CD4-positive, alpha-beta T cell treated with Interleukin-1 beta for 1 hour (primary cell): ENCODE results near the gene CUX1.
A peak's percentile ranks its signal among the peaks of the same experiment; 100 is the strongest.

Experiments
- DNase-seq, 2 donors: peaks; one replicate each; pipeline ENCODE4 v3.0.0-alpha.2; 2020 to 2022

The CUX1 gene

DNA sequence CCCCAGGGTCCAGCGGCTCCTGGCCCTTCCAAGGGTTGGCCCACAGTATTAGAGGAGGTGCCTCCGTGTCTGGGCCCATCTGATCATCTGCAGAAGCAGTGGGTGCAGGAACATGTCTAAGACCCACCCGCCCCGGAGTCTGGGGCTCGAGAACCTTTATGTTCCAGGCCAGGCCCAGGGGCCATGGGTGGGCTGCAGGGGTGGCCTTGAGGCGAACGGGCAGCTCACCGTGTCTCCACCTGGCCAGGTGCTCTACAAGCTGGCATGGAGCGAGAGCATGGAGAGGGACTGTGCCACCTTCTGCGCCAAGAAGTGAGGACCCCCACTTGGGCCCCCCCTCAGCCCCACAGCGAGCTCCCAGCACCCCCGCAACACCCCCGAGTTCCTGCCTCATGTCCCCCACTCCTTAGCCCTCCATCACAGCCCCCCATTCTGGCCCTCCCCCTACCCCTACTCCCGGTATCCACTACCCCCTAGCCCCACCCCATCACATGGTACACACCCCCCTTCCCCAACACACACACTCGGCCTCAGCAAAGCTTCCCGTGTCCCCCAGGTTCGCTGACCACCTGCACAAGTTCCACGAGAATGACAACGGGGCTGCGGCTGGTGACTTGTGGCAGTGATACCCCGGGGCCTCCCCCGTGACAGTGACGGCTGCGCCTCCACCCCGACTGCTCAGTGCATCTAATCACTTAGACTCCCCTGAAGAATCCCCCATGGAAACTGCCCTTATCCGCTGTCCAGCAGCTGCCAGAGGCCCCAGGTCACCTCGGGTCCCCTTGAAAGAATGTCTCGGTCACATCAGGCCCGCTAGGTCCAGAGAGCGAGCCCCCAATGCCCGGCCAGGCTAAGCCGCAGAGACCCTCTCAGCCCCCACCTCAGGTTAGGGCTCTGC, 465.3 kb downstream of the CUX1 start:
- DNase-seq = no peak

DNA sequence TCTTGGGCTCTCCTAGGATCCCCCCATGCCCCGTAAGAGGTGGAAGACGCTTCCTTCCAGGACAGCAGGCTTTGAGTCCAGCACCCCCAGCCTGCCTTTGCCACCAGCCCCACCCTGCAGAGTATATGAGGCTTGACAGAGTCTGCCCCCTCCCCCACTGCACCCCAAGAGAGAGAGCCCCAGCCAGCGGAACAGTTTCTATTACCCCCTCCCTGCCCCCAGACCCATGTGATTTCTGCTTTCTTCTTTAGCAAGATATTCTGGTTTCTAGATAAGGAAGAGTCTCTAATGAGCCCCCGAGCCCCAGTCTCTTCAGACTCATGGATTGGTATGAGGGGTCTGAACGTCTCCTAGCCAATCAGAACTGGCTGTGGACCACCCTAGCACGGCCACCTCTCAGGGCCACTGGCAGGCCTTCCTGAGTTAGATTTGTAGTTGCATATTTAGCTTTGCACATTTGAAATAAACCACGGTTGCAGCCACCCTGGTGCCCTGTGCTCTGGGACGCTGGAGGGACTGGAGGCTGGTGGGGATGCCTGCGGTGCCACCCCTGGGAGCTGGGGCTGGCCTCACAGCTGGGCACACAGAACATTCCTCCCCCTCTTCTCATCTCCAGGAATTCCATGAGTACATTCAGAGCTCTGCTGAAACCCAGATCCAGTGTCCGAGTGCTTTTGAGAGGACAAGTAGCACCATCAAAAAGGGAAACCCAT, 466.2 kb downstream of the CUX1 start:
- no peak for DNase-seq

DNA sequence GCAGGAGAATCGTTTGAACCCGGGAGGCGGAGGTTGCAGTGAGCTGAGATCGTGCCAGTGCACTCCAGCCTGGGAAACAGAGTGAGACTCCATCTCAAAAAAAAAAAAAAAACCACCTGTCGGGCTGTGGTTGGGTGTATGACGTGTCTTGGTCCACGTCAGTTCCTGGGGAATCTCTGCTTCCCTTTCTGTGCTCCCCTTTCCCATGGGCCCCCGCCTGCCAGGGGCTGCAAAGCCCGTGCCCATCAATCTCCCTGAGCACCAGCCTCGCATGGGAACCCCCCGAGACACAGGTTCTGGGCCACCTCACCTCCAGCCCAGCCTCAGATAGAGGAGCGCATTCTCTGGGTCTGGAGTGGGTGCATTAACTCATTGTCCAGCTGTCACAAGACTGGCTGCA, 467.0 kb downstream of the CUX1 start:
- DNase-seq = peak; percentile 45 to 55

DNA sequence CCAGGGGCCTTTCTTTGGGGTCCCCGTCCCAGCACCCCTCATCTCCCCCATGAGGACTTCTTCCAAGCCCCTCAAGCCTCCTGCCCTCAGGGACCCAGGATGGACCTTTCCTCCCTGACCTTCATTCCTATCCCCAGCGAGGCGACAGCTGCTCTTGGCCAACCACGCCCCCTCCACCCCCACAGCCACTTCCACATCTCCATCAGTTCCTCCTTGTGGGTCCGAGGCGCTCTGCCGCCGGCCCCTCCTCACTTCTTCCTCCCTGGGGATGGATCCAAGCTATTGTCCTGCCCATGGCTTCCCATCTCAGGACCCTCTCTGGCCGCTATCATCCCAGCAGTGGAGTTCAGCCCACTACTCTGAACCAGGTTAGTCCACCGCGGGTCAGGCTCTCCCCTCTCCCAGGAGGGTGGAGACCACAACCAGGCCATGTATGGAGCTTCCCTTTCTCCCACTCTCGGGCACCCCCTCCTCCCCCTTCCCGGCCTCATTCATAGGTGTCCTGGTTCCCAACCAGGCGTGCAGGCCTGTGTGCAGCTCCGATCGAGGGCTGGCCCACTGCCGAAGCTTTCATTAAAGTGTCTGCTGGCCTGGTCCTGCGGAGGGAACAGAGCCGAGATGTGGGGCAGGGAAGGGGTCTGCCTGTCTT, 467.6 kb downstream of the CUX1 start:
- DNase-seq = peak in 1 of 2 donors; percentile 60

DNA sequence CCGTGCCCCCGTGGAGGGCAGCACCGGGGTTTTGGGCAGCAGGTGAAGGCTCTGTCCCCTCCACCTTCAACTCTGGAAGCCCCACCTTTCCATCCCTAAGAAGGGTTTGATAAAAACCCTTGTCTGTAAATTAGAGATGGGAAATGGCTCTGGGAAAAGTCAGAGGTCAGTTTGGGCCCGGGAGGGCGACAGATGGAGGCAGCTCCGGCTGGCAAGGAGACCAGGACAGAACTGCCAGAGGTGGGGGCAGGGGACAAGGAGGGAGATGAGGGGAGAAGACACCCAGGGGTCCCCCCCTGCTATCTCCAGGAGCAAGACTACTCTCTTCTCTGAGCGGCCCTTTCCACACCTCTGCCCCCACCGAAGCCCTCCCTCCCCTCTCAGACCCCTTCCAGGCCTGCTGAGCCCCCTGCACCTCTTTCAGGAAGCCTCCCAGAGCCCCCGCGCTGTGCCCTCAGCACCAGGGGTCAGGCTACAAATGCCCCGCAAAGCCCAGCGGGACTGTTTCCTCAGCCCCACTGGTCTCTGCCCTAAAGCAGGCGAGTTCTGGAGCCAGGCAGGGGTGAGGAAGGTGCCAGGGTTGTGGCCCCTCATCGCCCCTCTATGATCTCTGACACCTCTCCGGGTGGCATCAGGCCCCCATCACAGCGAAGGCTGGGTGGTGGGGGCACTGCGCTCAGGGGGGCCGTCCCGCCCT, 468.3 kb downstream of the CUX1 start:
- DNase-seq = no peak

DNA sequence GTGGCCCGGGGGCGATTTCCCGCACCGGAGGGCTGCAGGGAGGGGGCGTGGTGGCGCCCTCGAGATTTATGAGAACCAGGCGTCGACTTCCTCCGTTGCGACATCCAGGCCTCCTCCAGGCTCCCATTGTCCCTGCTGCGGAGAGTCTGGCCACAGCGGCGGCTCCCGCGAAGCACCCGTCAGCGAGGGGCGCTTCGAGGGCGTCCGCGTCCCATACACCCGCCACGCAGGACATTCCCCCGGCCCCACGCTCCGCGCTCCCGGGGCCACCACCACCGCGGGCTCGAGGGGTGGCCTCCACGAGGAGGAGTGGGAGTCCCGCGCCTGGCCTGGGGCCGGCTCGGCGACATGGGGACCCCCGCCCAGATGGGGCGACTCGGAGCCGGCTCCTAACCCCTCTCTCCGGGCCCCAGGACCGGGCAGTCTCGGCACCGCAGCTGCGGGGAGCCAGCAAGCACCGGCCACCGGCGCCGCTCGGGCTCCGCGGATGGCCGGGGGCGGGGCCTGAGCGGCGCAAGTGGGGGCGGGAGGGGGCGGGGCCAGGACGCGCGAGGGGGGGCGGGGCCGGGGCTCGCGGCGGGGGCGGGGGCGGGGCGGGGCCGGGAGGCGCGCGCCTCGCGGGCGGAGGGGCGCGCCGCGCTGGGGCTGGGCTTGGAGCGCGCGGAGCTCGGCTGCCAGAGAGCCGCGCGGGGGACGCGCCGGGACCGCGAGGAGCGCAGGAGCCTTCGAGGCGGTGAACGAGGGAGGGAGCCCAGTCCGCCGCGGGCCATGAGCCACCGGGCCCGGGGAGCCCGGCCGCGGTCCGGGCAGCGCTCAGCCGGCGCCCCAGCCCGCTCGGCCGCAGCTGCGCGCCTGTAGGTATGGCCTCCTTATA, 469.0 kb downstream of the CUX1 start, which contains the start of gene SH2B2:
Gene SH2B2 (plus strand): TSS at position 632 of the 874 bp plus-strand sequence. CDS start 13,683 bp downstream, outside the sequence.
- peak; percentile 53 to 59 for DNase-seq

DNA sequence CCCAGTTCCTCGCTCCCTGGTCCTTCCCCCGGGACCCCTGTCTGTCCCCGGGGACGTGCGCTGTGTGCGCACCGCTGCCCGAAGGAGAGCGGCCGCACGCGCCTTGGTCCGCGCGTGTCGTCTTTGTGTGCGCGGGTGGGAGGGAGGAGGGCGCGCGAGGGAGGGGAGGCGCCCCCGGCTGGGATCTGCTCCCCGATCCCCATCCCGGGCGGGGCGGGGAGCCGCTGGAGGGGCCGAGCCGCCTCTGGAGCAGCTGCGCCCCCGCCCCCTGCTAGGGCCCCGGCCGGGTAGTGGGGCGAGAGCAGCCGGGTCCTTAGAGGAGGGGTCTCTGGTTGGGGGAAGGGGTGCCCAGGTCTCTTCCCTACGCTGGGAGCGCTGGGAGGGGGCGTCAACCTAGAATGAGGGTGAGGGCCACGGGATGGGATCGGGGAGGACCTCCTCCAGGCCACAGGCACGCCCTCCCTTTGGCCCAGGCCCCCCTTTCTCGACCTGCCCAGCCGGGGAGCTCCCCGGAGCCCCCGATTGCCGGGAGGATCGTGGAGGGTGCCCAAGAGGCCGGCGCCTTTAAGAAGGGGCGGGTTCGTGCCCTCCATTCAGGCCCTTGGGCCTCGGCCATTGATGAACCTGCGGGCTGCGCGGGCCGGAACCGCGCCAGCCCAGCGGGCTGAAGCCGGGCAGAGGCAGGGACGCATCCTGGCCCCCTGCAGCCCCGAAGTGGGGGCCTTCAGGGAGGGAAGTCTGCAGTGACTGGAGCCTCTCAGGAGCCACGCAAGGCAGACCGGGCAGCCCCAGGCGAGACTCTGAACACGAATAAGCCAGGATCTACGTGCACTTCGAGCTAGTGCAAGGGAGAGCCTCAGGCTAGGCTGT, 469.9 kb downstream of the CUX1 start:
- no peak for DNase-seq

DNA sequence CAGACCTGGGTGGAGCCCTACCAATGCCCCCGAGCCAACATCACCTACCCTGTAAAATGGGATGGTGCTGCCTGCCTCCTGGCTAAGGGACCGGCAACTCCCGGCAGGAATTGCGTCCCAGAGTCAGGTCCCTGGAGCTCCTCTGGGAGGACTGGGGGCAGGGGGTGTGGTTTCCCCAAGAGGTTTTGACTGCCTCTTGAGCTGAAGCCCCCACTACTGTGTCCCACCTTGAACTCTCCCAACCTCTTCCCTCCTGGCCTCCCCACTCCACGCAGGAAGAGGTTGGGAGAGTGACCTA, 470.5 kb downstream of the CUX1 start:
- DNase-seq = no peak

DNA sequence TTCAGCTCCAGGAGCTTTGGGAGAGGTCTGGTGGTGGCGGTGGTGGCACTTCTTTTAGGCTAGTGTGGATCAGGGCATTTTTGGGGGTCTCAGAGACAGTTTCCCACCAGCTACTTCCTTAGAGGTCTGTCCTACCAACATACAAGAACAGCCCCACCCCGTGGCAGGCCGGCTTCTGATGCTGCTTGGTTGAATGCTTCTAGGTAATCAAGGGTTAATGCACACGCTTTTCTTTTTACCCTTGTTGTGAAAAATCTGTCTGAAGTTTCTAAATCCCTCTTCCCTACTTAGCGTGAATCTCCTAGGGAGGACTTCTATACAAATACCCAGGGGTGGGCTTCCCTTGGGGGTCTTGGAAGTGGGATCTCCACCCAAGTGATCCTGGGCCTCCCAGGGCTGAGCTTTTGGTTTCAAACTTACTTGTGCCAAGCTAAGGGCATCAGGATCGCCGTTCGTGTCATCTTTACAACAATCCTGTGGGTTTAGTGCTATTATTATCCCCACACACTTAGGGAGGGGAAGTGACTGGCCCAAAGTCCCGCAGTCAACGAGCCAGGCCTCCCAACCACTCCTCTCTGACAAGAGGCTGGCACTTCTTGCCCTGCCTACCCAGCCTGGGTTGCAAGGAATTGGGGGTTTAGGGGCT, 471.0 kb downstream of the CUX1 start:
- no peak for DNase-seq

DNA sequence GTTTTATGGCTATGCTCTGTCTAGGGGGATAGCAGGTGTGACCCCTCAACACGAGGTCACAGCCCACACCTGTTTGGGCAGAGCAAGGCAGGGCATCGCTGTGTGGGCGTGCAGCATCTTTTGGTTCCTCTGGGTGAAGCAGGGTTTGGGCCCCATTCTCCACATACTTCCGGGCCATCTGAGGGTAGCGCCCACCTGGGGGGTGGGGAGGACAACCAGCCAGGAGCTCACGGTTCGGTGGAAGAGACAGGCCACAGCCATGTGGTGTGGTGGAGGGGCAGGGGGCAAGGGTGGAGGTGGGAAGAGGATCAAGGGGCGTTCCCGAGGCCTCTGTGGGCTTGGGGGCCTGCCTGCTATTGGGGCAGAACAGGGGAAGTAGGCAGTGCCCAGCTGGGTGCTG, 471.6 kb downstream of the CUX1 start:
- DNase-seq = peak in 1 of 2 donors; percentile 37

DNA sequence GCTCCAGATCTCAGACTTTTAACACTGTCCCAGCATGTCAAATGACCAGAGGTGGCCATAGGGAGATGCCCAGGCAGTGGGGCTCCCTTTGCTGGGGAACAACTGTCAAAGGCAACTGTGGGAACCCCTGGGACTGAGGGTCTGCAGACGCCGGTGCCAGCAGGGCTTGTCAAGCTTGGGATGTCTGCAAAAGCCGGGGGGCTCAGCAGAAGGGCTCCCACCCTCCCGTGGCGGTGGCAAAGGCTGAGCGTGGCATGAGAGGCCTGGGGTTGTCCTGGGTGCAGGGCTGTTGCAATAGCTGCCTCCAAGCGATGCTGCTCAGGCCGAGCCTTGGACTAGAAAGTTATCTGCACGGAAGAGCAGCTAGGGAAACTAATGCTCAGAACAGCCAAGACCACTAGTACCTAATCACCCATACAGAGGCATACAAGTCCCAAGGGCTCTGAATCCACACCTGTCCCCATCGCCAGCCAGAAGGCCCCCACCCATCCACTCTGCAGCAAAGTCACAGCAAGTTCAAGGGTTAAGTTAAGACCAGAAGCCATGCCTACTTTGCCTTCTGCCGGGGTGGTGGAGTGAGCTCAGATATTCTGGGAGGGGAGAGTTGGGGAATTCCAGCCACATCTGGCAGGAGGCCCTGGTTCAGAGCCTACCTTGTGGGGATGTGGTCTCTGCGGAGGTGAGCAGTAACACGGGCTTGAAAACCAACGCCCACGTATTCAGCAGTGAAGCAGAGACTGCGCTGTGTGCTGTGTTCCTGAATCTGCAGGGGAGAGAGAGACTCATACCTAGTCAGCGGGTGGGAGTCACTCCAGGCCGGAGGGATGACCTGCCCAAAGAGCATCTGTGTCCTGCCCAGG, 473.9 kb downstream of the CUX1 start:
- DNase-seq = peak in 1 of 2 donors; percentile 41

DNA sequence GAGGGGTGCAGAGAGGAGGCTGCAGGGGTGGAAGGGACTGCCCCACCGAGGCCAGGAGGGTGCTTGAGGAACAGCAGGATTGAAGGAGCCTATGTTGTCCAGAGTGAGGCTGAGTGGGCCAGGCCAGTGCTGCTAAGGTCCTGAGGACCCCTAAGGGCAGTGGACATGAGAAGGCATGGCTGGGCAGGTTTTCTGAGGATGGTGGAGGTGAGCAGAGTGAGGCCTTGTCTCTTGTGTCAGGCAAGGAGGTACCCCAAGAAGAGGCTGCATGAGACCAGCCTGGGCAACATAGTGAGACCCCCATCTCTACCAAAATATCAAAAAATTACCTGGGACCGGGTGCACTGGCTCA, 474.5 kb downstream of the CUX1 start:
- no peak for DNase-seq

DNA sequence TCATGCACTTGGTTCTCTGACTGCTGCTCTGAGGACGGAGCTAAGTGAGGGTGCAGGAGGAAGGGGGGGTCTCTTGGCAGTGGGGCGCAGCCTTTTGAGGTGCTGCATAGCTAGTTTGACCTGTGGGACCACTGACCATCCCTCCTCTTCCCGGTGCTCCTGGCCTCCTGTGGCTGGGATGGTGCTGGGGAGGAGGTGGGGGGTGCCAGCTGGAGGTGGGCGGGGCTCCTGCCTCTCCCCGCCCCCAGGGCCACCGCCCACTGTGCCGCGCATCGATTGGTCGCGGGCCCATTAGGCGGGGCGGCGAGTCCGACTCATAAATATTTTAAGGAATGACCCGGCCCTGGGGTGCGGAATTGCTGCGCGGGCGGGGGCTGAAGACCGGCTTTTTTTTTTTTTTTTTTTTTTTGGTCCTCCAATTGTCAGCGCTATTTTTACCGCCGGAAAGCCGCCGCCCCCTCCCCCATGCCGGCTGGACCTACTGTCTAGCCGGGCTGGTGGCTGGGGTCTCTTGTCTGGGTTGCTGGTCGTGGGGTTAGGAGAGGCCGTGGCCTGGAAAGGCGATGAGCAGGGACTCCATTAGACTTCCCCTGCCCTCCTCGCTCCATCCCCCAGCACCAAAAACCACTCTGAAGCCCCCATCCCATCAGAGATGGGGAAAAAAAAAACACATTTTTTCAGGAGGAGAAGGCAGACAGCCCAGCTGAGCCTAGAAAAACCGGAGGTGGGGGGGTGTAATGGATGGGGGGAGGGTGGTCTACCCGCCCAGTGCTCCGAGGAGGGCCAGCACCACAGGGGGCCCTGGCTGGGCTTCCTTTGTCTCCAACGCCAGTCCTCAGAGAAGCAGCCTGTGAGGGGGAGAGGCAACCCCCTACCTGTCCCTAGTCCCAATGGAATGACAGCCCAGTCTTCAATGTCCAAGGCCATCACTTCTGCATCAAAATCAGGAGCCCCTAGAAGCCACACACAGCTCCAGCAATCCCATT, 475.7 kb downstream of the CUX1 start:
- no peak for DNase-seq

DNA sequence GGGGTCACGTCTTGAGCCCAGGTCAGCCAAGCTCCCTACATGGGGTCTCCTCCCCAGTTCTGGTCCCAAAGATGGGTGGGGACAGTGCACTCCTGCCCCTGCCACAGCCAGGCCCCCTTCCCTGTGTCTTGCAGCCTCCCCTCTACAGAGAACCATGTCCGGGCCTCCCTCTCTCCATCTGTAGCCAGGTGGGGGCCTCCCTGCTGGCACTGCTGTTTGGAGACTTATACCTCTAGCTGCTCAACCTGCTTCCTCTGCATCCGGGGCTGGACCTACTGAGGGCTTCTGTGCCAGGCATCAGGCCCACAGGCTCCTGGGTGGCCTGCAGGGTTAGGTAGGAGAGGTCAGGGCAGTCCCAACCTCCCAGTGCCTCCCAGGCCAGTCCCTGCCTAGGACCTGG, 477.2 kb downstream of the CUX1 start:
- no peak for DNase-seq

DNA sequence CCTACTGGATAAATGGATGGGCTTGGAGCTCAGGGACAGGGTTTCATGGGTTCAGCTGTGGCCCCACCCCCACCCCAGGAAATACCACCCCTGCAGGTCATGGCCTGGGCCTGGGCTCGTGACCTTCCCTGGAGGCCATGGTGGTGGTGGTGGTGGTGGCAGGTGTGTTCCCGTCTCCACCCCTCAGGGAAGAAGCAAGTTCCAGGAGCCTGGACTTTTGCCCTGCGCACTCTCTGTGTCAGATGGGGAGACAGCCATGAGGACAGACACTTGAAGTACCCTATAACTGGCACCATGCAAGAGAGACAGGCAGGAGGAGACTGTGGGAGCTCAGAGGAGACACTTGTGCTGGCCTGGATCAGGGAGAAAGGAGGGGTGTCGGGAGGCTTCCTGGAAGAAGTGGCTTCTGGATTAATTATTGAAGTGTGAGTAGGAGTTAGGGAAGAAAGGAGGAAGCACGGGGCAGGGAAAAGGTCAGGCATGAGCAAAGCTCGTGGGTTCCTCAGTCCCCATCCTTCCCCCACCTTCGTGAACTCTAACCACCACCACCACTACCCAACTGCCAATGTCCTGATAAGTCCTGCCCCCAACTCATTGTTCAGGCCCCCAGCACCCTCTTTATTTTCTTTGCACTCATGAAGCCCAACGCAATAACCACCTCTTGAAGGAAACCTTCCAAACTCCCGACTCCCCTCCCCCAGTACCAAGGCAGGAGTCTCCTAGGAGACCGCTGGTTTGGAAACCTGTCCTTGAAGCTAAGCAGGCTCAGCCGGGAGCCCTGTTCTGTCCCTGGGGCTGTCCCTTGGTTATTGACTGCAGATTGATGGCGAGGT, 478.1 kb downstream of the CUX1 start:
- DNase-seq = no peak

DNA sequence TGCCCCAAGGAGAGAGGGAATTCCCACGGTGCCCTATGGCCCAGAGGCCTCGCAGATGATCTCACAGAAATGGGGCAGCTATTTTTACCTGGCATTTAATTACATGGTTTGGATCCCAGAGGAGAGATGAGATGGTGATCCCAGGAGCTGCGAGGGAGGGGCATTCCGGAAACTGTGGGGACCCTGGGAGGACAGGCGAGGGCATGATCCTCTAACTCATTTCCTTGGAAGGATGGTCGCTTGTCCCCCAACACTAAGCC, 478.7 kb downstream of the CUX1 start:
- DNase-seq = no peak

DNA sequence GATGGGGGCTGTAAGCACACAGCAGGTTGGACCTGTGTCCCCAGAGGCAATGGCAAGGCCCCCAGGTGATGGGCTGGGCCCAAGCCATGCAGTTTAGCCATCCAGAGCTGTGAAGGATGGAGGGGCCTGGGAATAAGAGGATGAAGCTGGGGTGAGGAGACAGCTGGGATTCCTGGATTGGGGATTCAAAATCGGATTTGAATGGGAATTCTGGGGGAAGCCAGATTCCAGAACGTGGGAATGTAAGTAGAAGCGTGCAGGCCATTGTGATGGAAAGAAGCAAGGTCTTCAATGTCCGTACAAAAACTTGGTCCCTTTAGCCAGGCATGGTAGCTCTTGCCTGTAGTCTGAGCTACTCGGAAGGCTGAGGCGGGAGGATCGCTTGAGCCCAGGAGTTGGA, 479.1 kb downstream of the CUX1 start:
- DNase-seq = no peak
